ENCODE data around the gene CGREF1. TPM values are rescaled to one million over a fixed set of nuclear protein-coding genes. Genes with fewer than 3 reads are reported as not detected.

The CGREF1 gene
- polyA plus RNA-seq, 1 of the 3 experiments (the other 2 are of a cell fraction) = 18.3 TPM

GRCh38 chr2:27105981-27106380, 12.9 kb downstream of the CGREF1 start:
- H3K9me3 ChIP-seq = no peaks in the 10 kb centered on the region
- H2AFZ ChIP-seq (ENCODE audit: low read depth) = no peak overlapping the region
- POLR2A ChIA-PET = interaction anchor here (0.8 to 1.0 kb wide), 2 partner anchors 13 to 18 kb away, joined by 3 read pairs; partner anchors contain the start of gene ABHD1
- no peaks in the 10 kb centered on the region for H3K27me3 ChIP-seq (ENCODE audit: insufficient read depth)
- TF ChIP-seq TEAD4 (IDR thresholded peaks at IDR 0.05; ENCODE audit: borderline replicate concordance, insufficient read depth) (no peak), NRF1 (IDR thresholded peaks at IDR 0.05; ENCODE audit: low read depth, low read length) (no peak), ELF1 (IDR thresholded peaks at IDR 0.05) (no peak), SIN3A (IDR thresholded peaks at IDR 0.05; ENCODE audit: borderline replicate concordance, low read depth, low read length) (no peak), NFIC (IDR thresholded peaks at IDR 0.05; ENCODE audit: borderline replicate concordance) (no peak), JUND (IDR thresholded peaks at IDR 0.05) (no peak), SMC3 (IDR thresholded peaks at IDR 0.05; ENCODE audit: low read depth, low read length) (no peak), CHD2 (IDR thresholded peaks at IDR 0.05; ENCODE audit: low read length, partially characterized antibody) (no peak), RXRA (IDR thresholded peaks at IDR 0.05; ENCODE audit: borderline replicate concordance, low read depth) (no peak)
- DNase-seq = no peak
- H3K36me3 ChIP-seq (replicated peaks in 1 of 2; ENCODE audit: control insufficient read depth in 1 of 2, insufficient read depth in 2 of 2, low read length in 1 of 2) = no peaks in the 10 kb centered on the region
- H3K4me2 ChIP-seq = no peak overlapping the region
- no peak overlapping the region for H3K27ac ChIP-seq (ENCODE audit: low read depth in 2 of 2, low read length in 1 of 2)
- no peak overlapping the region for H3K4me3 ChIP-seq (ENCODE audit: low read depth in 2 of 2, low read length in 1 of 2)
- H3F3A ChIP-seq (replicated peaks; ENCODE audit: insufficient read depth) = no peaks in the 10 kb centered on the region
- H3K9me2 ChIP-seq = no peaks in the 10 kb centered on the region
- no peaks in the 10 kb centered on the region for H4K20me1 ChIP-seq (ENCODE audit: insufficient read depth)
- CTCF ChIA-PET = interaction anchor here (0.7 to 14.2 kb wide), 11 partner anchors 8 to 563 kb away, joined by 3 to 169 read pairs (median 4); partner anchors contain the start of genes PREB and TRIM54
- no peaks in the 10 kb centered on the region for H3K4me1 ChIP-seq (ENCODE audit: control insufficient read depth in 1 of 2, insufficient read depth in 2 of 2, low read depth in 1 of 2, low read length in 1 of 2)
- no peaks in the 10 kb centered on the region for H3K79me2 ChIP-seq (ENCODE audit: insufficient read depth)
- 55% methylated on average over 3 of the region's 3 CpGs for WGBS (ENCODE audit: low lambda C conversion rate)
- H3K9ac ChIP-seq = no peak overlapping the region

DNA sequence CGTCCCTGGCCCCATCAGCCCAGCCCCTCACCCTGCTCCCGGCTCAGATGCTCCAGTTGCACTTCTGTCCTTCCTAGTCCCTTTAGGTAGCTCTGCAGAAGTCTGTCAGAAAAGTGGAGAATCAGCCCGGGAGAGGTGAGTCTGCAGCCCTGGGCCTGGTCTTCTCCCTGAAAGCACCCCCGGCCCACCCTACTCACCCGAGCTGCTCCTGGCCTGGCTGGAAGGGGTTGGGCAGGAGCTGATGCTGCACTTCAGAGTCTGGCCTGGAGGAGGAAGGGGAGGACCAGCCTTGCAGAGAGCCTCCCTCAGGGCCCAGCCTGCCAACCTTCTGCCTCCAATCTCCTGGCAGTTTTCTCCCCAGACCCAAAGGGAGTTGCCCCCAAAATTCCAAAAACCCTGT, 16.6 kb downstream of the CGREF1 start:
- H3K79me2 ChIP-seq (ENCODE audit: insufficient read depth) = no peaks in the 10 kb centered on the region
- peaks cover 0 to under 1% of the 10 kb centered on the region in 2 experiments; a peak in 1 of 4 replicates for H3K4me1 ChIP-seq (ENCODE audit: control insufficient read depth in 1 of 2, insufficient read depth in 2 of 2, low read depth in 1 of 2, low read length in 1 of 2)
- no peak overlapping the region for H3K4me2 ChIP-seq
- H3K4me3 ChIP-seq (ENCODE audit: low read depth in 2 of 2, low read length in 1 of 2) = no peak overlapping the region
- H2AFZ ChIP-seq (ENCODE audit: low read depth) = no peak overlapping the region
- ChIA-PET POLR2A (interaction anchor here (0.7 to 1.2 kb wide), 3 partner anchors 9 to 49 kb away, joined by 3 to 4 read pairs (median 3); no protein-coding TSS in a partner anchor), CTCF (interaction anchor here (0.8 to 14.2 kb wide), 8 partner anchors 50 to 202 kb away, joined by 3 to 169 read pairs (median 12); partner anchors contain the start of gene TRIM54)
- H3K27me3 ChIP-seq (ENCODE audit: insufficient read depth) = no peaks in the 10 kb centered on the region
- 90% methylated on average over 2 of the region's 5 CpGs for WGBS (ENCODE audit: low lambda C conversion rate)
- no peaks in the 10 kb centered on the region for H3K9me2 ChIP-seq
- no peaks in the 10 kb centered on the region for H3F3A ChIP-seq (replicated peaks; ENCODE audit: insufficient read depth)
- H3K9ac ChIP-seq = no peak overlapping the region
- TF ChIP-seq YY1 (IDR thresholded peaks at IDR 0.05; ENCODE audit: low read depth) (no peak), FOSL2 (IDR thresholded peaks at IDR 0.05; ENCODE audit: borderline replicate concordance, low read depth) (no peak), FOXJ3 (CRISPR knock-in tag; IDR thresholded peaks at IDR 0.05) (no peak), CTCF (IDR thresholded peaks at IDR 0.05) (no peak), FOXM1 (IDR thresholded peaks at IDR 0.05; ENCODE audit: low read depth) (no peak), RAD21 (IDR thresholded peaks at IDR 0.05; ENCODE audit: low read length) (no peak), MEF2A (IDR thresholded peaks at IDR 0.05; ENCODE audit: borderline replicate concordance, low read depth) (no peak), NFIC (IDR thresholded peaks at IDR 0.05; ENCODE audit: borderline replicate concordance) (no peak), EP300 (IDR thresholded peaks at IDR 0.05; ENCODE audit: borderline replicate concordance in 1 of 2, low read depth in 1 of 2, low read length in 1 of 2) (no peak), TEAD4 (IDR thresholded peaks at IDR 0.05; ENCODE audit: borderline replicate concordance, insufficient read depth) (no peak), POLR2AphosphoS5 (IDR thresholded peaks at IDR 0.05; ENCODE audit: low read depth, low read length) (no peak), TAF1 (IDR thresholded peaks at IDR 0.05; ENCODE audit: borderline replicate concordance, low read depth, low read length) (no peak), JUND (IDR thresholded peaks at IDR 0.05) (no peak), EZH2phosphoT487 (IDR thresholded peaks at IDR 0.05; ENCODE audit: borderline replicate concordance, low read depth) (no peak), RCOR1 (IDR thresholded peaks at IDR 0.05; ENCODE audit: low read length) (no peak)
- TF ChIP-seq, protein P1, sequence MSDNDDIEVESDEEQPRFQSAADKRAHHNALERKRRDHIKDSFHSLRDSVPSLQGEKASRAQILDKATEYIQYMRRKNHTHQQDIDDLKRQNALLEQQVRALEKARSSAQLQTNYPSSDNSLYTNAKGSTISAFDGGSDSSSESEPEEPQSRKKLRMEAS (IDR thresholded peaks at IDR 0.05; ENCODE audit: low read depth) = no peak
- TF ChIP-seq, protein P2, sequence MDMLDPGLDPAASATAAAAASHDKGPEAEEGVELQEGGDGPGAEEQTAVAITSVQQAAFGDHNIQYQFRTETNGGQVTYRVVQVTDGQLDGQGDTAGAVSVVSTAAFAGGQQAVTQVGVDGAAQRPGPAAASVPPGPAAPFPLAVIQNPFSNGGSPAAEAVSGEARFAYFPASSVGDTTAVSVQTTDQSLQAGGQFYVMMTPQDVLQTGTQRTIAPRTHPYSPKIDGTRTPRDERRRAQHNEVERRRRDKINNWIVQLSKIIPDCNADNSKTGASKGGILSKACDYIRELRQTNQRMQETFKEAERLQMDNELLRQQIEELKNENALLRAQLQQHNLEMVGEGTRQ (IDR thresholded peaks at IDR 0.05; ENCODE audit: borderline replicate concordance, low read depth, low read length) = no peak
- TF ChIP-seq, protein P3, sequence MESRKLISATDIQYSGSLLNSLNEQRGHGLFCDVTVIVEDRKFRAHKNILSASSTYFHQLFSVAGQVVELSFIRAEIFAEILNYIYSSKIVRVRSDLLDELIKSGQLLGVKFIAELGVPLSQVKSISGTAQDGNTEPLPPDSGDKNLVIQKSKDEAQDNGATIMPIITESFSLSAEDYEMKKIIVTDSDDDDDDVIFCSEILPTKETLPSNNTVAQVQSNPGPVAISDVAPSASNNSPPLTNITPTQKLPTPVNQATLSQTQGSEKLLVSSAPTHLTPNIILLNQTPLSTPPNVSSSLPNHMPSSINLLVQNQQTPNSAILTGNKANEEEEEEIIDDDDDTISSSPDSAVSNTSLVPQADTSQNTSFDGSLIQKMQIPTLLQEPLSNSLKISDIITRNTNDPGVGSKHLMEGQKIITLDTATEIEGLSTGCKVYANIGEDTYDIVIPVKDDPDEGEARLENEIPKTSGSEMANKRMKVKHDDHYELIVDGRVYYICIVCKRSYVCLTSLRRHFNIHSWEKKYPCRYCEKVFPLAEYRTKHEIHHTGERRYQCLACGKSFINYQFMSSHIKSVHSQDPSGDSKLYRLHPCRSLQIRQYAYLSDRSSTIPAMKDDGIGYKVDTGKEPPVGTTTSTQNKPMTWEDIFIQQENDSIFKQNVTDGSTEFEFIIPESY (IDR thresholded peaks at IDR 0.05; ENCODE audit: borderline replicate concordance, low read depth) = no peak
- no peaks in the 10 kb centered on the region for H4K20me1 ChIP-seq (ENCODE audit: insufficient read depth)
- DNase-seq = no peak
- no peak overlapping the region for H3K27ac ChIP-seq (ENCODE audit: low read depth in 2 of 2, low read length in 1 of 2)
- no peaks in the 10 kb centered on the region for H3K9me3 ChIP-seq
- no peaks in the 10 kb centered on the region for H3K36me3 ChIP-seq (replicated peaks in 1 of 2; ENCODE audit: control insufficient read depth in 1 of 2, insufficient read depth in 2 of 2, low read length in 1 of 2)

All from SK-N-SH (cell line).